GM21723 (cell line): ENCODE measurements around the gene DRAXIN.

Source experiments
- ATAC-seq: cut with Tn5 transposase; IDR thresholded peaks from one replicate; pipeline ENCODE4 v1.9.1; 2021; ENCODE audit warnings: mild to moderate bottlenecking, moderate library complexity; ENCODE audit not compliant: unreplicated experiment

The DRAXIN gene

GRCh38 chr1:11654939-11655808, 36.3 kb upstream of the DRAXIN start:
- peak; percentile 35 for ATAC-seq

DNA sequence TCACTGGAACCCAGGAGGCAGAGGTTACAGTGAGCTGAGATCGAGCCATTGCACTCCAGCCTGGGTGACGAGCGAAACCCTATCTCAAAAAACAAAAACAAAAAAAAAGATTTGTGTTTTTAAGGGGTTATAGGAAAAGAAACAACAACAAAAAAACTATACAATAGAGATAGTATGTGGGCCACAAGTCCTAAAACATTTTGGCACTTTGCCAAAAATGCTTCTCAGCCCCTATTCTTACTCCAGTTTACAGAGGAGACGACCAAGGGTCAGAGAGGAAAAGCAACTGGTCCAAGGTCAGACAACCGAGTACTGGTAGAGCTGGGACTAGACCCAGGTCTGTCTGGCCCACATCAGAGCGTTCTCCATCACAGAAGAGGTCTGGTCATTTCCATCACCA, 33.9 kb upstream of the DRAXIN start:
- no peak for ATAC-seq

GRCh38 chr1:11658542-11658941, 33.0 kb upstream of the DRAXIN start:
- ATAC-seq = no peak

DNA sequence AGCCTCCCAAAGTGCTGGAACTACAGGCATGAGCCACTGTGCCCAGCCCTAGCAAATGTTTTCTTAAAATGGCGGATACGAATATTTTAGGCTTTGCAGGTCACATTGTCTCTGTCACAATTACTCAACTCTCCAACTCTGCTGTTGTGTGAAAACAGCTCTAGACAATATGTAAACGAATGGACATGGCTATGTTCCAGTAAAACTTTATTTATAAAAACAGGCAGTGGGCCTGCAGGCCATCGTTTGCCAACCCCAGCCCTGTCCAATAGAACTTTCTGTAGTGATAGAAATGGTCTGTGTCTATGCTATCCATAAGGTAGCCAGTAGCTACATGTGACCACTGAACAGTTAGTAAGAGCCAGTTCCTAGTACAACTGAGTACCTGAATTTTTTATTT, 31.8 kb upstream of the DRAXIN start:
- ATAC-seq = no peak

GRCh38 chr1:11661103-11661502, 30.4 kb upstream of the DRAXIN start:
- no peak for ATAC-seq

GRCh38 chr1:11664336-11665065, 27.0 kb upstream of the DRAXIN start:
- peak; percentile 34 for ATAC-seq

DNA sequence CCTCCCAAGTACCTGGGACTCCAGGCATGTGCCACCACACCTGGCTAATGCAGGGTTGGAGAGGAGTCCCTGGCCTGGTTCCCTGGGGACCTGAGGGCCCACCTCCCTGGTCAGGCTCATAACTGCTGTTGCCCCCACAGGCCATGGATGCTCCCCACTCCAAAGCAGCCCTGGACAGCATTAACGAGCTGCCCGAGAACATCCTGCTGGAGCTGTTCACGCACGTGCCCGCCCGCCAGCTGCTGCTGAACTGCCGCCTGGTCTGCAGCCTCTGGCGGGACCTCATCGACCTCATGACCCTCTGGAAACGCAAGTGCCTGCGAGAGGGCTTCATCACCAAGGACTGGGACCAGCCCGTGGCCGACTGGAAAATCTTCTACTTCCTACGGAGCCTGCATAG, 23.0 kb upstream of the DRAXIN start:
- ATAC-seq = no peak

- no peak for ATAC-seq
These were observed 20.8 kb upstream of the DRAXIN start for GRCh38 chr1:11670747-11671146.

- ATAC-seq = no peak
These were observed 20.3 kb upstream of the DRAXIN start for GRCh38 chr1:11671205-11671543.

DNA sequence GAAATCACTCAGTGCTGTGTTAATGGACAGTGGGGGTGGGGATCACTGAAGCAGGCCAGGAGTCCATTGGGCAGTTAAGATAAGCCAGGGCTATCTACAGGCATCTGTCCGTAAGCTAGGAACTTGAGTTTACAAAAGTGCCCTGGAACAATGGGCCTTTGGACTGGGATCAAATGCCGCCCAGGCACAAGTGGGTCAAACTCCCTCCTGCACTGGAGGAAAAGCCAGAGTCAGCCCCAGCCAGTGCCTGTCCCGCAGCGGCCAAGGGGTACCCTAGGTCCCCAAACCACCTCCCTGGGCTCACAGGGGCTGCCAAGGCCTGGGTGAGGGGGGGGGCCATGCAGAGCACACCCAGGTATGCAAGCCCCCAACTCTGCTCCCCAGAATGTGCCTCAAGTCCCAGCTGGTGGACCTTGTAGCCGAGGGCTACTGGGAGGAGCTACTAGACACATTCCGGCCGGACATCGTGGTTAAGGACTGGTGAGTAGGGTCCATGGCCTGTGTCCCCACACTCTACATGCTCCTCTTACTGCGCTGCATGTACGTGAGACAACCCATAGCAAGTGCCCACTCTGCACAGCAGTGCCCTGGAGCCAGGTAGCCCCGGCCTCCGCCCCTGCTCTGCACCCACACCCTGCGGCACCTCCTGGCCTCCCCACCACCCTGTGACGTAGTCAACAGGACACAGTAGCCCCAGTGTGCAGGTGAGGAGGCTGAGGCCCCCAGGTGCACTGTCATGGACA, 19.8 kb upstream of the DRAXIN start:
- no peak for ATAC-seq

- ATAC-seq = no peak
These were observed 18.3 kb upstream of the DRAXIN start for GRCh38 chr1:11673089-11673769.

DNA sequence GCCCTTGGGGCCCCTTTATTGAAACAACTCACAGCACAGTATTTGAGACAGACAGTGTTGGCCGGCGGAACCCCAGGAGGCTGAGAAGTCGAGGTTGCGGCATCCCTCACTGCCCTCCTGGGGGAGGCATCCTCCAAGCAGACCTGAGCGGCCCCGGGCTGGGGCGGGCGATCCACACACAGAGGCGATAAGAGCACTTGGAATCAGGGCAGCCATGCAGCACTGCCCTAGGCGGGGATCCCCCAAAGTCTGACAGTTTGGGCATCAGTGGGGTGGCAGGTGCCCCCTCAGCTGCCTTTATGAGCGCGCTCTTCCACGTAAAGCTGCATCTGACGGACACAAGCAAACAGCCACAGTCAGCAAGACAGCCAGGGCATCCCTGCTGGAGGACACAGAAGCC, 17.0 kb upstream of the DRAXIN start:
- ATAC-seq = no peak

DNA sequence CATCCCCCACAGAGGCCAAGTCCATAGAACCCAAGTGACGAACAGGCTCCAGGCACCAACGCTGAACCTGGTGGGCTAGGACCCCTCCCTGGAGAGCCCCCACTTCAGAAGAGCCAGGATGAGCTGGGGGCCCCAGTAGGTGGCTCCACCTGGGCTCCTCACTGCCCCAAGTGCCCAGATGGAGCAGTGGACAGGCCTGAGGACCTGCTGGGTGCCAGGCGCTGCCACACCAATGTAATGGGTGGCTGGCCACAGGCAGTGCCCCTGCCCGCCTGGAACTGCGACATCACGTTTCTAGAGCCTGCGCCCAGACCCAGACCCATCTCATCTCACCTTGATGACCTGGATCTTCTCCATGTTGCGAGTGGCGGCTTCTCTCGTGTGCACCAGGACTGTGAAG, 16.2 kb upstream of the DRAXIN start:
- ATAC-seq = no peak

DNA sequence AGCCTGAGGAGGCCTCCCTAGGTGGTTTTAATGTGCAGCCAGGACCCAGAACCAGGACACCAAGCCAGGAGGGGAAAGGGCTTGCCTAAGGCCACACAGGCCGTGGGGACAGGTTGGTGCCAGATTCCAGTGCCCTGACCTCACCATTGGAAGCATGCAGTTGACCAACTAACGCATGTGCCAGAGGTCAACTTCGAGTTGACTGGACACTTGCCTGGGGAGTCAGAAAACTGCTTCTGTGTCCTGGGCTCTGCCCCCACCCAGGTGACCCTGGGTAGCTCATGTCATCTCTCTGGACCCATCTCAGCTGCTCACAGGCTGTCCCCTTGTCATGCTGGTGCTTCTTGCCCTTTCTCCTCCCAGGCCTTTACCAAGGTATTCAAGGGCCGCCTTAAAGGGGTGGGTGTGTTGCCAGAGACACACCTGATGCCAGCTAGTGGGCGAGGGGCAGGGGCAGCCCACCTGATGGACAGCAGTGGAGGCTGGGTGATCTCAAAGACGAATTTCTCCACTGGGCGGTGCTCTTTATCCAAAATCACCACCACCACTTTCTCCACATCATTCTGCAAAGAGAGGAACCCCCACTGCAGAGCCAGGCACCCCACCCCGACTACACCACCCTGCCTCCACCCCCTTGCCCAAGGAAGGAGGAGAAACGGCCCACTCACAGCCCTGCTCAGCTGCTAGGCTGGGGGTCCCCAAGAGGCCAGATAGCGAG, 15.0 kb upstream of the DRAXIN start:
- ATAC-seq = no peak

- no peak for ATAC-seq
These were observed 13.1 kb upstream of the DRAXIN start for GRCh38 chr1:11678442-11678841.

DNA sequence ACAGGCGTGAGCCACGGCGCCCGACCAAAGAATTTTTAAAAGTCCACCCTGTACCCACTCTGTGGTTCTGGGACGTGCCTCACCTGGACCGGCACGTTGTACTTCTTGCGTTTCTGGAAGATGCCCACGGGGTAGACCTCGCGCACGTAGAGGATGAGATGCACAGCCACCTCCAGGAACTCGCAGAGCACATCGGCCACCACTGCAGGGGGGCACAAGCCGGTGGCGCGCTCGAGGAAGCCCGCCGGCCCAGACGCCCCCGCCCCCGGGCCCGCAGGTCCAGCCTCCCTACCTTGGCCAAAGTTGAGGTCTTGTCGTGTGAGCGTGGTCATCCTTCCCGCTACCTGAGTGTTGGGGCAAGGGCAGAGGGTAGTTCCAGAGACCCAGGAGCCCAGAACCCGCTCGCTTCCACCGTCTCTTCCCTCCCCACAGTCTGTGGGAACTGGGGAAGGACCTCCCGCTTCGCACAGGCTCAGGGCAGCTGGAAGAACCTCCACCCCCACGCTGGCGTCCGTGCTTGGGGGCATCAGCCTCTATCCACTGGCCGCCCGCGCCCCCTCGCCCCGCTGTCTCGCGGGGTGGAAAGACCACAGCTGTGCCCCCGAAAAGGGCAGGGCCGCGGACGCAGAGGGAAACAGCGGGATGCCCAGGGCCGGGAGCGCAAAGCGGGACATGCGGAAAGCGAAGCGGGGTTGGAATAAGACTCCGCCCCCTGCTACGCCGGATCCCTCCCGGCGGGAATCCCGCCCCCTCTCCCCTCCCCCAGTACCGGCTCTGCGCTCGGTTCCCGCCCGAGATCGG, 11.0 kb upstream of the DRAXIN start:
- peak; percentile 26 for ATAC-seq

GRCh38 chr1:11681071-11681771, 10.3 kb upstream of the DRAXIN start, which contains the start of gene MAD2L2:
Gene MAD2L2 (minus strand): TSS chr1:11681148. CDS start chr1:11680601, 547 bp downstream.
- ATAC-seq = peak; percentile 83

- ATAC-seq = no peak
These were observed 9.2 kb upstream of the DRAXIN start for GRCh38 chr1:11682287-11682771.

DNA sequence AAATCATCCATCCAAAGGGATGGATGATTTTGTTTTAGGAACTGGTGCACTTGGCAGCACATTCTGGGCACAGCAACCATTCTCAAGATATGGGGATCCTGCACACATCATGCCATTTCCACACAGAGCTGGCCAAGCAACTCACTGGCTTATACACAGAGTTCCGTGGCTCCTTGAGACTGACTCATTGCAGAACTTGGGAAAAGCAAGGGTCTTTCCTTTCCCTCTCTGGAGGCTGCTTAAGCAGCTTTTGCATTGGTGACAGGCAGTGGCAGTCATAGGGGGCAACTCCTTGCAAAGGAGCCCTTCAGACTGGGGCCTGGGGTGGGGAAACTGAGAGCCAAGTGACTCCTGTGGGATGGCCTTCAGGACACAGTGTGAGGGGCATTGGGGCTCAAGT, 8.7 kb upstream of the DRAXIN start:
- no peak for ATAC-seq
